ENCODE data around the gene GJC2. TPM values are rescaled to one million over a fixed set of nuclear protein-coding genes. Genes with fewer than 3 reads are reported as not detected.

GJC2 gene
- polyA plus RNA-seq, 1 donor from 2014 or later, result 2.3 TPM

DNA sequence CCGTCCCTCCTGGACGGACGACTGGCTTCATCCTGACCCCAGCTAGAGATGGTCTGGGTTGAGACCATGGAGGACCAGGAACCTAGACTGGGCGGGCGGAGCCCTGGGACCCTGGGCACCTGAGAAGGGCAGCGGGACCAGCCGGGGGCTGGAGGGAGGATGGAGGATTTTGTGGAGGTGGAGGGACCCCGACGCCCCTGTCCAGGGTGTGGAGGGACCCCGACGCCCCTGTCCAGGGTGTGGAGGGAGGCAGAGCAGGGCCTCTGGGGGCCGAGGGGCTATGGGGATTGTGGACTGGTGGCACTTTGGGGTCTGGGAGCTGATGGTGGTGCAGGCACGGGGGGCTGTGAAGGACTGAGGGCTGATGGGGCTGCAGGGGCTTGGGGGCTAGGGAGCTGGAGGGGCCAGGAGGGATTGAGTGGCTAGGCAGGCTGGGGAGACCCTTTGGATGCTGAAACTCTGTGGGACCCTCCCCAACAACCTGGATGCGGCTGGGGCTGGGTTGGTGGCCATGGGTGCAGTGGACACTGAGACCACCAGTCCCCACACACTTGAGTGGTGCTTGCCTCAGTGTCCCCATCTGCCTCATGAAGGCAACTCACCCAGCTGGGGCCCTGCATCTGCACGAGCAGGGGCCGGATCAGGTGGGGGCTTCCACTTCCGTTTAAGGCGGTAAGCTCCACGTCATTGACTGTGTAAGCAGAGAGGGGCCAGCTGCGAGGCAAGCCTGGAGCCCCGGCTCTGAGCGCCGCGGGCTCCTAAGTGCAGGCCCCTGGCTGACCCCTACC, 7.4 kb downstream of the GJC2 start:
- no peaks in the 10 kb centered on the region for H3K9me2 ChIP-seq (ENCODE audit: insufficient read depth, low read length)
- no peak overlapping the region for H3K4me2 ChIP-seq (ENCODE audit: low read length)
- H3K27me3 ChIP-seq (ENCODE audit: insufficient read depth, low read depth, low read length), result no peaks in the 10 kb centered on the region
- H3K9ac ChIP-seq (ENCODE audit: low read length), result no peak overlapping the region
- no peaks in the 10 kb centered on the region for H3F3A ChIP-seq (ENCODE audit: insufficient read depth, low read length, poor library complexity, severe bottlenecking)
- no peaks in the 10 kb centered on the region for H3K36me3 ChIP-seq (ENCODE audit: insufficient read depth, low read length)
- H4K20me1 ChIP-seq (ENCODE audit: insufficient read depth), result no peaks in the 10 kb centered on the region
- no peak overlapping the region for H3K27ac ChIP-seq (ENCODE audit: low read length)
- no peaks in the 10 kb centered on the region for H3K9me3 ChIP-seq (ENCODE audit: low read length)
- no peak overlapping the region for H3K4me3 ChIP-seq (ENCODE audit: low read length)
- no peak overlapping the region for H2AFZ ChIP-seq (ENCODE audit: low read depth, low read length)
- H3K79me2 ChIP-seq (replicated peaks; ENCODE audit: insufficient read depth, low read length), result no peaks in the 10 kb centered on the region
- no peak for TF ChIP-seq MXI1 (conservative IDR thresholded peaks at IDR 0.05; ENCODE audit: poor library complexity, severe bottlenecking)
- TF ChIP-seq REST (IDR thresholded peaks at IDR 0.05; ENCODE audit: borderline replicate concordance), result no peak
- TF ChIP-seq SMC3 (conservative IDR thresholded peaks at IDR 0.05; ENCODE audit: poor library complexity), result no peak
- no peak for TF ChIP-seq RAD21 (conservative IDR thresholded peaks at IDR 0.05)
- no peak for TF ChIP-seq TAF1 (IDR thresholded peaks at IDR 0.05; ENCODE audit: low read depth)
- TF ChIP-seq EP300 (conservative IDR thresholded peaks at IDR 0.05; ENCODE audit: poor library complexity, severe bottlenecking), result no peak

DNA sequence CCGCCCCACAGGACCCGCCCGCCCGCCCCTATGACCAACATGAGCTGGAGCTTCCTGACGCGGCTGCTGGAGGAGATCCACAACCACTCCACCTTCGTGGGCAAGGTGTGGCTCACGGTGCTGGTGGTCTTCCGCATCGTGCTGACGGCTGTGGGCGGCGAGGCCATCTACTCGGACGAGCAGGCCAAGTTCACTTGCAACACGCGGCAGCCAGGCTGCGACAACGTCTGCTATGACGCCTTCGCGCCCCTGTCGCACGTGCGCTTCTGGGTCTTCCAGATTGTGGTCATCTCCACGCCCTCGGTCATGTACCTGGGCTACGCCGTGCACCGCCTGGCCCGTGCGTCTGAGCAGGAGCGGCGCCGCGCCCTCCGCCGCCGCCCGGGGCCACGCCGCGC, 8.0 kb downstream of the GJC2 start:
- Histone ChIP-seq H3K4me2 (ENCODE audit: low read length) (no peak overlapping the region), H3K9me2 (ENCODE audit: insufficient read depth, low read length) (no peaks in the 10 kb centered on the region), H3K36me3 (ENCODE audit: insufficient read depth, low read length) (no peaks in the 10 kb centered on the region), H3F3A (ENCODE audit: insufficient read depth, low read length, poor library complexity, severe bottlenecking) (no peaks in the 10 kb centered on the region), H2AFZ (ENCODE audit: low read depth, low read length) (no peak overlapping the region), H4K20me1 (ENCODE audit: insufficient read depth) (no peaks in the 10 kb centered on the region), H3K9ac (ENCODE audit: low read length) (no peak overlapping the region), H3K4me3 (ENCODE audit: low read length) (no peak overlapping the region), H3K27ac (ENCODE audit: low read length) (no peak overlapping the region), H3K9me3 (ENCODE audit: low read length) (no peaks in the 10 kb centered on the region), H3K27me3 (ENCODE audit: insufficient read depth, low read depth, low read length) (no peaks in the 10 kb centered on the region), H3K79me2 (replicated peaks; ENCODE audit: insufficient read depth, low read length) (no peaks in the 10 kb centered on the region)
- TF ChIP-seq TAF1 (IDR thresholded peaks at IDR 0.05; ENCODE audit: low read depth) (no peak), SMC3 (conservative IDR thresholded peaks at IDR 0.05; ENCODE audit: poor library complexity) (no peak)

GRCh38 chr1:228158151-228159007, 8.6 kb downstream of the GJC2 start:
- no peaks in the 10 kb centered on the region for H3K79me2 ChIP-seq (replicated peaks; ENCODE audit: insufficient read depth, low read length)
- no peaks in the 10 kb centered on the region for H3K9me2 ChIP-seq (ENCODE audit: insufficient read depth, low read length)
- TF ChIP-seq RAD21 (conservative IDR thresholded peaks at IDR 0.05), result no peak
- no peak for TF ChIP-seq REST (IDR thresholded peaks at IDR 0.05; ENCODE audit: borderline replicate concordance)
- no peak for TF ChIP-seq MXI1 (conservative IDR thresholded peaks at IDR 0.05; ENCODE audit: poor library complexity, severe bottlenecking)
- TF ChIP-seq POLR2AphosphoS5 (IDR thresholded peaks at IDR 0.05), result no peak
- no peak for TF ChIP-seq EZH2 (IDR thresholded peaks at IDR 0.05; ENCODE audit: borderline replicate concordance, insufficient read depth, low read length, poor library complexity, severe bottlenecking)
- TF ChIP-seq TAF1 (IDR thresholded peaks at IDR 0.05; ENCODE audit: low read depth), result no peak
- no peak overlapping the region for H3K9ac ChIP-seq (ENCODE audit: low read length)
- no peaks in the 10 kb centered on the region for H3K9me3 ChIP-seq (ENCODE audit: low read length)
- no peaks in the 10 kb centered on the region for H4K20me1 ChIP-seq (ENCODE audit: insufficient read depth)
- H3K4me2 ChIP-seq (ENCODE audit: low read length), result no peak overlapping the region
- no peak overlapping the region for H2AFZ ChIP-seq (ENCODE audit: low read depth, low read length)
- no peaks in the 10 kb centered on the region for H3K36me3 ChIP-seq (ENCODE audit: insufficient read depth, low read length)
- no peak overlapping the region for H3K27ac ChIP-seq (ENCODE audit: low read length)
- H3K4me3 ChIP-seq (ENCODE audit: low read length), result no peak overlapping the region
- no peaks in the 10 kb centered on the region for H3F3A ChIP-seq (ENCODE audit: insufficient read depth, low read length, poor library complexity, severe bottlenecking)
- H3K27me3 ChIP-seq (ENCODE audit: insufficient read depth, low read depth, low read length), result no peaks in the 10 kb centered on the region

All from neural cell (in vitro differentiated cells).